Keratinocyte (primary cell): Measurements from ENCODE around the gene SEMA3E. TPM values are rescaled to one million over a fixed set of nuclear protein-coding genes. Genes with fewer than 3 reads are reported as not detected.

Experiments used
- DNase-seq: peaks from one replicate; pipeline ENCODE4 v3.0.0-alpha.2; 2011; ENCODE audit warnings: low read depth, missing footprints, low spot score
- FAIRE-seq: peaks from 2 replicates; lab custom pipeline; 2011; peaks lifted over from hg19 to GRCh38; lab: Jason Lieb, UNC
- H2AFZ ChIP-seq: 2 replicates; pipeline ENCODE4 v1.6.0; 2012; ENCODE audit warnings: low read length, control low read depth, inconsistent platforms; ENCODE audit not compliant: control insufficient read depth
- H3K27ac ChIP-seq: 2 replicates; pipeline ENCODE4 v1.5.1; 2011; ENCODE audit warnings: low read length; ENCODE audit not compliant: control insufficient read depth, insufficient read depth
- H3K27me3 ChIP-seq: 3 replicates; pipeline ENCODE4 v1.6.0; 2011; ENCODE audit warnings: low read length; ENCODE audit not compliant: control insufficient read depth, insufficient read depth; ENCODE audit errors: extremely low read depth
- H3K36me3 ChIP-seq, 2 experiments: 2 replicates in 1 of 2; 3 replicates in 1 of 2; pipeline ENCODE4 v1.5.1; 2011; ENCODE audit warnings: low read length in 2 of 2, mild to moderate bottlenecking in 1 of 2; ENCODE audit not compliant: control insufficient read depth in 2 of 2, insufficient read depth in 2 of 2; ENCODE audit errors: extremely low read depth in 1 of 2
- H3K4me1 ChIP-seq: 3 replicates; pipeline ENCODE4 v1.5.1; 2011; ENCODE audit warnings: low read length; ENCODE audit not compliant: control insufficient read depth, insufficient read depth; ENCODE audit errors: extremely low read depth
- H3K4me2 ChIP-seq: 3 replicates; pipeline ENCODE4 v1.6.0; 2011; ENCODE audit warnings: low read depth, low read length; ENCODE audit not compliant: control insufficient read depth, insufficient read depth; ENCODE audit errors: extremely low read depth
- H3K4me3 ChIP-seq, 3 experiments: fragments of 200-600 bp in 1 of 3; sonication (generic) in 1 of 3; 2 replicates in 2 of 3; 3 replicates in 1 of 3; pipeline ENCODE4 v1.5.1; 2011 to 2016; ENCODE audit warnings: low read length in 3 of 3, mild to moderate bottlenecking in 3 of 3, control low read depth in 2 of 3, inconsistent platforms in 1 of 3, low read depth in 1 of 3, mixed read lengths in 1 of 3, mixed run types in 1 of 3, moderate library complexity in 1 of 3; ENCODE audit not compliant: control insufficient read depth in 2 of 3, insufficient read depth in 2 of 3; ENCODE audit errors: extremely low read depth in 1 of 3
- H3K79me2 ChIP-seq: 2 replicates; pipeline ENCODE4 v1.6.0; 2012; ENCODE audit warnings: low read length; ENCODE audit not compliant: control insufficient read depth, insufficient read depth
- H3K9ac ChIP-seq: 3 replicates; pipeline ENCODE4 v1.6.0; 2011; ENCODE audit warnings: low read length; ENCODE audit not compliant: control insufficient read depth, insufficient read depth; ENCODE audit errors: extremely low read depth
- H3K9me1 ChIP-seq: 3 replicates; pipeline ENCODE4 v1.6.0; 2011; ENCODE audit warnings: low read length; ENCODE audit not compliant: control insufficient read depth, insufficient read depth; ENCODE audit errors: extremely low read depth
- H3K9me3 ChIP-seq: 2 replicates; pipeline ENCODE4 v1.5.1; 2012; ENCODE audit warnings: low read depth, low read length; ENCODE audit not compliant: control insufficient read depth
- H4K20me1 ChIP-seq: 3 replicates; pipeline ENCODE4 v1.6.0; 2011; ENCODE audit warnings: low read length; ENCODE audit not compliant: control insufficient read depth, insufficient read depth; ENCODE audit errors: extremely low read depth
- CTCF ChIP-seq, 3 experiments: IDR thresholded peaks in 1 of 3; conservative IDR thresholded peaks in 1 of 3; optimal IDR thresholded peaks in 1 of 3; 2 replicates in 2 of 3; 3 replicates in 1 of 3; pipeline versions ENCODE3 to v1.5.1; 2011; ENCODE audit warnings: low read length in 3 of 3, mild to moderate bottlenecking in 3 of 3, moderate library complexity in 2 of 3, control low read depth in 1 of 3, inconsistent platforms in 1 of 3; ENCODE audit not compliant: insufficient read depth in 2 of 3; ENCODE audit errors: extremely low read depth in 1 of 3
- EZH2 ChIP-seq: IDR thresholded peaks from one replicate; pipeline ENCODE4 v1.6.1; 2012; ENCODE audit warnings: inconsistent platforms, mild to moderate bottlenecking, low read length, moderate library complexity
- dilution Hi-C: fragments of 300-500 bp; cut with MboI; formaldehyde crosslinking; loops from one replicate; pipeline ENCODE4 v1.7.0; 2020; ENCODE audit warnings: low sequenced_read_pairs; ENCODE audit not compliant: extremely low pct_ligation_motif_present
- polyA plus RNA-seq, 5 experiments: library from polyadenylated mRNA; depleted of rRNA in 3 of 5; stranded (reverse) in 3 of 5; stranded (forward) in 1 of 5; unstranded in 1 of 5; fragments of >200 nt; gene quantifications; 1 replicate in 1 of 5; 2 replicates in 3 of 5; 3 replicates in 1 of 5; pipeline versions ENCODE4 v1.2.1 to v1.2.3, GENCODE V29; 2011 to 2012; ENCODE audit warnings: missing spikeins in 2 of 5, low read depth in 1 of 5, low replicate concordance in 1 of 5

Gene SEMA3E
- polyA plus RNA-seq, 1 donor (not counting 4 experiments of a cell fraction or from before 2014, with no cell fraction given): 0.21 TPM

GRCh38 chr7:83388436-83388835 is 260.5 kb downstream of the SEMA3E start:
- Histone ChIP-seq H2AFZ (no peak overlapping the region), H3K9ac (no peak overlapping the region), H3K9me1 (no peaks in the 10 kb centered on the region), H3K4me2 (no peak overlapping the region), H3K36me3 (no peaks in the 10 kb centered on the region), H3K79me2 (no peaks in the 10 kb centered on the region), H3K9me3 (no peaks in the 10 kb centered on the region), H4K20me1 (no peaks in the 10 kb centered on the region), H3K4me1 (no peaks in the 10 kb centered on the region), H3K27me3 (no peaks in the 10 kb centered on the region), H3K4me3 (no peak overlapping the region), H3K27ac (no peak overlapping the region)
- DNase-seq (no peak), FAIRE-seq (no peak)
- dilution Hi-C loops: no loop called here
- no peak for TF ChIP-seq EZH2
- no peak for TF ChIP-seq CTCF (optimal IDR thresholded peaks at IDR 0.05 in 1 of 3, IDR thresholded peaks at IDR 0.05 in 1 of 3, conservative IDR thresholded peaks at IDR 0.05 in 1 of 3; ENCODE audit: extremely low read depth in 1 of 3, insufficient read depth in 2 of 3, low read length in 3 of 3)

- H4K20me1 ChIP-seq: no peaks in the 10 kb centered on the region
- dilution Hi-C loops: no loop called here
- H3K79me2 ChIP-seq: no peaks in the 10 kb centered on the region
- H3K9me1 ChIP-seq: no peaks in the 10 kb centered on the region
- TF ChIP-seq EZH2: no peak
- no peak for TF ChIP-seq CTCF (optimal IDR thresholded peaks at IDR 0.05 in 1 of 3, IDR thresholded peaks at IDR 0.05 in 1 of 3, conservative IDR thresholded peaks at IDR 0.05 in 1 of 3; ENCODE audit: extremely low read depth in 1 of 3, insufficient read depth in 2 of 3, low read length in 3 of 3)
- FAIRE-seq (no peak), DNase-seq (no peak)
- H3K4me1 ChIP-seq: no peaks in the 10 kb centered on the region
- no peak overlapping the region for H3K27ac ChIP-seq
- H3K9ac ChIP-seq: no peak overlapping the region
- no peak overlapping the region for H3K4me2 ChIP-seq
- no peaks in the 10 kb centered on the region for H3K9me3 ChIP-seq
- H3K36me3 ChIP-seq: no peaks in the 10 kb centered on the region
- H2AFZ ChIP-seq: no peak overlapping the region
- peaks cover 3% of the 10 kb centered on the region for H3K27me3 ChIP-seq
- H3K4me3 ChIP-seq: no peak overlapping the region
These were observed 282.3 kb downstream of the SEMA3E start for GRCh38 chr7:83366629-83367028.
